HG03439 (cell line): Measurements from ENCODE around the gene ABCC5.
"Not testable (repeated sequence)": the region's sequence is repeated elsewhere in the genome, so short reads cannot be mapped to it uniquely, and the experiment has no call there.

Experiments used
- ATAC-seq: cut with Tn5 transposase; IDR thresholded peaks from one replicate; pipeline ENCODE4 v1.9.1; 2021; ENCODE audit warnings: mild to moderate bottlenecking, moderate library complexity; ENCODE audit not compliant: unreplicated experiment

Gene ABCC5

GRCh38 chr3:184017672-184018423 is at the start of gene ABCC5:
Gene ABCC5, minus strand, starts transcription at chr3:184017884. Its CDS starts 3,492 bp downstream, at chr3:184014392.
- ATAC-seq, result peak; percentile 95

DNA sequence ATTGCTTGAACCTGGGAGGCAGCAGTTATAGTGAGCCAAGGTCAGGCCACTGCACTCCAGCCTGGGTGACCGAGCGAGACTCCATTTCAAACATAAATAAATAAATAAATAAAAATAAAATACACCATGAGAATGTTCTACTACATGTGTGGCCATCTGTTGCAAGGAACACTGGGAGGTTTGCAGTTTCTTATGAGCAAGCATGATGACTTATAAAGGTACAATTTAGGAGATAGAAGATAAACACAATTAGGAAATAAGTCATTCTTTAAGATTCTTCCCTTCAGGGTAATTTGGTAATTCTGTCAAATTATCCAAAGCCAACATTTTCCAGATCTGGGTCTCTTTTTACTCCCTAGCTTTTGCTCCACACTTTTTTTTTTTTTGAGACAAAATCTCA is 48.5 kb upstream of the ABCC5 start:
- ATAC-seq, result no peak

GRCh38 chr3:184062637-184063036 is 45.0 kb upstream of the ABCC5 start:
- ATAC-seq, result no peak

DNA sequence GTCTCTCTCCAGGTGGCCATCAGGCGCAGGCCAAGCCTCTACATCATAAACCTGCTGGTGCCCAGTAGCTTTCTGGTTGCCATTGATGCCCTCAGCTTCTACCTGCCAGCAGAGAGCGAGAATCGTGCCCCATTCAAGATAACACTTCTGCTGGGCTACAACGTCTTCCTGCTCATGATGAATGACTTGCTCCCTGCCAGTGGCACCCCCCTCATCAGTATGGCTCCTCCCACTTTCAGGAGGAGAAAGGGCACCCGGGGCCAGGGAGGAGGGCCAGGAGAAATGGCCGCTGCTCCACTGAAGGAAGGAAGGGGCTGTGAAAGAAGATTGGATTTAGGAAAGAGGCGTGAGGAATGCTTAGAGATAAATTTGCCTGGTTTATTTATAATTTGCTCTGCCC is 41.7 kb upstream of the ABCC5 start:
- no peak for ATAC-seq

DNA sequence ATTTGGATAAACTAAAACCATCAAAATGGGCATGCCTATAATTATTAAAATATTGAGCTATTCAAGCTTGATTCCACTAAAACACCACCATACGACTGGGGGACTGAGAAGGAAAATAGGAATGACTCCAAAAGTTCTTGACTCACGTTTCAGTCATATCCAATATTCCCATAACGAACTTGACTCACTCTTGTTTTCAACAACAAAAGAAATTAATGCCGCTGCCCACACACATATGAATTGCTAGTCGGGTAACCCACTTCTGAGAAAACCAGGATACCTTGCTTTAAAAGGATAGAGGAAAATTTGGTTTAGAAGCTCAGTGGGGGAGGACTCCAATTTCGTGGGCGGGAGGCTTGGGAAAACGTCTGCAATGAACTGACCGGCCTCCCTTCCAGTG is 40.3 kb upstream of the ABCC5 start:
- ATAC-seq, result no peak

DNA sequence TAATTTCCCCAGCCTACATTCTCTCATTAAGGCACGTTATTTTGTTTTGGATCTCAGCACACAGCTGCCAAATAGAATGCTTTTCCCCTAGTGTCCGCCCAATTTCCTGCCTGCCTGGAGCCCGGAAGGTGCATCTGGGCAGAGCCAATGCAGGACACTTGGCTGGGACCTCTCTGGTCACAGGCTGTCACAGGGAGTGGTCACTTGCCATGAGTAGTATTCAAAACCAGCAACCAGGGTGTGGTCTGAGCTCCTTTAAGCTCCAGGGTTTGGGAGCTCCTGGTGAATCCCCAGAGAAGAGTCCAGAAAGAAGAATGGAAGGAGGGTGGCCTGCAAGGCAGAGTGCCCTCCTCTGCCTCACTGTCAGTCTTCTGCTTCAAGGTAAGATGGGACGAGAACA is 35.1 kb upstream of the ABCC5 start, which contains the start of gene HTR3C:
HTR3C (plus strand) TSS at position 281 of the 400 bp plus-strand sequence; CDS start at position 315, 34 bp downstream.
- ATAC-seq, result no peak

DNA sequence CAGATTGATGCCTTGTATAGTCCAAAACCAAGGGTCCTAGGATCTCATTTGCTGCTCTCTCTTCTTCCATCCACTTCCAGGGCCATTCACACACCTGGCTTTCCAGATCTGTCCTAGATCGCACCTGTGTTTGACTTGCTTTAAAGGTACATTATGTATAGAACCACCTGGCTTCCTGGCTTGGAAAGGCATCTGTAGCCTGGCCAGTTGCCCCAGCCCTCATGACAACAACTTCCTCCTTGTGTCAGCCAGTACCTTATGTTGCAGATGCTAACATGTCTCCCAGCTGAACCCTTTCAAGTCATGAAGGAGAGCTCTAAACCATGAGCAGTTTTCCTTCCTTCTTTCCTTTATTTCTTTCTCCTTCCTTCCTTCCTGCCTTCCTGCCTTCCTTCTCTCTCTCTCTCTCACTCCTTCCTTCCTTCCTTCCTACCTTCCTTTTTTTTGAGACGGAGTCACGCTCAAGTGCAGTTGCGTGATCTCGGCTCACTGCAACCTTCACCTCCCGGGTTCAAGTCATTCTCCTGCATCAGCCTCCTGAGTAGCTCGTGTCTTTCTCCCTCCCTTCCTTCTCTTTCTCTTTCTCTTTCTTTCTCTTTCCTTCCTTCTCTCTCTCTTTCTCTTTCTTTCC is 32.6 kb upstream of the ABCC5 start:
- ATAC-seq, result no peak

GRCh38 chr3:184045995-184046394 is 28.3 kb upstream of the ABCC5 start:
- no peak for ATAC-seq

- ATAC-seq, result no peak
These were observed 24.9 kb upstream of the ABCC5 start for GRCh38 chr3:184042617-184043016.

GRCh38 chr3:184040010-184040409 is 22.3 kb upstream of the ABCC5 start:
- ATAC-seq, result no peak

DNA sequence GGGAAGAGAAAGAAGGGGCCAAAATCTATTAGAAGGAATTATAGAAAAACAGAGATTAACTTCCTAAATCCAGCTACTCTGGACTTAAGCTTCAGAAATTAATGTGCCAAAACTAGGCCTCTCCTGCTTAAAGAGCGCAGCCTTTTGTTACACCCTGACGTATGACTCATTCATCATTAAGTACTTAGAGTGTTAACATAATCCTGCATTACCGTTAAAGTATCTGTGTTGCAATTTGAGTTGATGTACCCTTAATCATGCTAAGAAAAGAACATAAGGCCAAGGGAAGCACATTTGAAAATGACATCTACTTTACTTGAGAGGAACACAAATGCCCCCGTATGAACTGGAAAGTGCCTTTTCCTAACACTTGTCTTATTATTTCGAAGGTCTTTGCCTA is 21.7 kb upstream of the ABCC5 start:
- ATAC-seq, result no peak

GRCh38 chr3:184038307-184038706 is 20.6 kb upstream of the ABCC5 start:
- ATAC-seq, result not testable (repeated sequence)

DNA sequence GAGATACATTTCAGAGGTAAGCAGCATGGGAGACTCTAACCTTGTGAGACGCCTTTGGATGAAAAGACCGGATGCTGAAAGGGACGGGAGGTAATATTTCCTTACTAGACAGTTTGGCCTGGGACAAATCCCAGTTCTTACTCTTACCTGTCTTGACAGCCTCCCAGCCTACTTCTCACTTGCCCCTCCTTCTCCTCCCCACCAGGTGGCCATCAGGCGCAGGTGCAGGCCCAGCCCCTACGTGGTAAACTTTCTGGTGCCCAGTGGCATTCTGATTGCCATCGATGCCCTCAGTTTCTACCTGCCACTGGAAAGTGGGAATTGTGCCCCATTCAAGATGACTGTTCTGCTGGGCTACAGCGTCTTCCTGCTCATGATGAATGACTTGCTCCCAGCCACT is 20.1 kb upstream of the ABCC5 start:
- no peak for ATAC-seq

DNA sequence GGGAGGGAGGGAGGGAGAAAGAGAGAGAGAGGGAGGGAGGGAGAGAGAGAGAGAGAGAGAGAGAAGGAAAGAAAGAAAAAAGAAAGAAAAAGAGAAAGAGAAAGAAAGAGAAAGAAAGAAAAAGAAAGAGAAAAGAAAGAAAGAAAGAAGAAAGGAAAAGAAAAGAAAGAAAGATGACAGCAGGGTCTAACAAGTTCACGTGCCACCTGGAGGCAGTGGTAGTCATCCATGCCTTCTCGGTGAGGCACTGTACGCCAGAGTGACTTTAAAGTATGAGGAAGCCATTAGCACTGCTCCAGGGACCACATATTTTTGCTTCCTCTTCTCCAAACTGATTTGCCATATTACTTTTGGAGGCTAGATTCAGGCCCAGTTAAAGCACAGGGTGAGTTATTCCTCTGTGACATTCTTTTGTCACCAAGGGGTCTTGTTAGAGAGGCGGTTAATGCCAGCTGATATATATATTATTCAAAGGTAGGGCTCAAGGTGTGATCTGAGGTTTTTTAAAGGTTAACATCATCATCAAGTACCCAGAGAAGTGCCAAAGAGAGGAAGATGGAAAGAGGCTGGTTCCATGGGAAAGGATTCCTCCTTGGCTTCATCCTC is 13.6 kb upstream of the ABCC5 start, which contains the start of gene HTR3D:
HTR3D (plus strand) TSS at position 556 of the 606 bp plus-strand sequence; CDS start at position 556, 0 bp downstream.
- ATAC-seq, result no peak

DNA sequence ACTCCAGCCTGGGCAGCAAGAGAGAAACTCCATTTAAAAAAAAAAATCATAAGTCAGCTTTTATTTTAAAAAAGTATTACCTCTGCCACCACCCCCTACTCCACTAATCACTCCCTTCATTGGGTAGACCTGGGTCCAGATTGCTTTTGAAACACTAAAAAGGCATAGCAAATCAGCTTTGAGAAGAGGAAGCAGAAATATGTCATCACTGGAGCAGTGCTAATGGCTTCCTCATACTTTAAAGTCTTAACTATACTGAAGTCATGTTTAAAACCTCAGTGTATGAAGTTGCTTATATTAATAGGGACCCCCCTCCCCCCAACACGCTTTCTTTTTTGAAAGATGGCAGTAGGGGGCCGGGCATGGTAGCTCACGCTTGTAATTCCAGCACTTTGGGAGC is 12.9 kb upstream of the ABCC5 start:
- no peak for ATAC-seq

DNA sequence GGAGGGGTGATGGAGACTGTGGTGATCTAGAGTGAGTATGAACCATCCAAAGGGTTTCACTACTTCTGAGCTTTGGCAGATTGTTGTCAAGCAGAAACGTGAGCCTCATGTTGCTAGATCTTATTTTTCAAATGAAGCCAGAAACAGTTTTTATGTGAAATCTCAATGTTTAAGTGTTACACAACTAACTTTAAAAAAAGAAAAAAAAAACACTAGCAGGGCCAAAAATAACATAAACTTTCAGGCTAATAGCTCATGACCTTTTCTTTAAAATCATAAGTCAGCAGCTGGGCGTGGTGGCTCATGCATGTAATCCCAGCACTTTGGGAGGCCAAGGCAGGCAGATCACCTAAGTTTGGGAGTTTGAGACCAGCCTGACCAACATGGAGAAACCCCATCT is 11.8 kb upstream of the ABCC5 start:
- no peak for ATAC-seq

- not testable (repeated sequence) for ATAC-seq
These were observed 10.7 kb upstream of the ABCC5 start for GRCh38 chr3:184028275-184028890.

DNA sequence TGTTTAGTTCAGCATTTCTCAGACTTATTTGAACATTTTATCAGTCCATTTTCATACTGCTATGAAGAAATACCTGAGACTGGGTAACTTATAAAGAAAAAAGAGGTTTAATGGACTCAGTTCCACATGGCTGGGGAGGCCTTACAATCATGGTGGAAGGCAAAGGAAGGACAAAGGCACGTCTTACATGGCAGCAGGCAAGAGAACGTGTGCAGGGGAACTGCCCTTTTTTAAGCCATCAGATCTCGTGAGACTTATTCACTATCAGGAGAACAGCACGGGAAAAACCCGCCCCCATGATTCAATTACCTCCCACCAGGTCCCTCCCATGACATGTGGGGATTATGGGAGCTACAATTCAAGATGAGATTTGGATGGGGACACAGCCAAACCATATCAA is 7.6 kb upstream of the ABCC5 start:
- not testable (repeated sequence) for ATAC-seq

DNA sequence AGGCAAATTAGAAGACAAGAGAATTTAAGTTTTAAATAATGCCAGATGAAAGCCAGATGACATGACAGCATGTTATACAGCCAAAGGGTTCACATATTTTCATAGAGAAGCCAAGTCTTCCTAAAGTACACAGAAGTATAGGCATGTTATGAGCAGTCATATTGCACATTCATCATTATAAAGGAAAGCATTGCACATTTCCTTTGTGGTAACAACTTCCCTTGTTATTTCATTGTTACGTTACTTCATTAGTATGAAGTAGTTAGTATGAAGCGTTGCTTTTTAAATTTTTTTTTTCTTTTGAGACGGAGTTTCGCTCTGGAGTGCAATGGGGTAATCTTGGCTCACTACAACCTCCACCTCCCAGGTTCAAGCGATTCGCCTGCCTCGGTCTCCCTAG is 4.6 kb upstream of the ABCC5 start:
- no peak for ATAC-seq

GRCh38 chr3:184018424-184018973 is 815 bp upstream of the ABCC5 start:
- no peak for ATAC-seq
